ENCODE data around the gene CYP4F2.

DNA sequence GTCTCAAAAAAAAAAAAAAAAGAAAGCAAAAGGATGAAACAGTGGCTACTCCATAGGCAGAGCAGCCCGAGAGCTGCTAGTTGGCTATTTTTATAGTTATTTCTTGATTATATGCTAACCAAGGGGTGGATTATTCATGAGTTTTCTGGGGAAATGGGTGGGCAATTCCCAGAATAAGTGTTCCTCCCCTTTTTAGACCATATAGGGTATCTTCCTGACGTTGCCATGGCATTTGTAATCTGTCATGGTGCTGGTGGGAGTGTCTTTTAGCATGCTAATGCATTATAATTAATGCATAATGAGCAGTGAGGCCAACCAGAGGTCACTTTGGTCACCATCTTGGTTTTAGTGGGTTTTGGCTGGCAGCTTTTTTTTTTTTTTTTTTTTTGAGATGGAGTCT lies 57.0 kb downstream of the CYP4F2 start:
- TF ChIP-seq, protein P1, sequence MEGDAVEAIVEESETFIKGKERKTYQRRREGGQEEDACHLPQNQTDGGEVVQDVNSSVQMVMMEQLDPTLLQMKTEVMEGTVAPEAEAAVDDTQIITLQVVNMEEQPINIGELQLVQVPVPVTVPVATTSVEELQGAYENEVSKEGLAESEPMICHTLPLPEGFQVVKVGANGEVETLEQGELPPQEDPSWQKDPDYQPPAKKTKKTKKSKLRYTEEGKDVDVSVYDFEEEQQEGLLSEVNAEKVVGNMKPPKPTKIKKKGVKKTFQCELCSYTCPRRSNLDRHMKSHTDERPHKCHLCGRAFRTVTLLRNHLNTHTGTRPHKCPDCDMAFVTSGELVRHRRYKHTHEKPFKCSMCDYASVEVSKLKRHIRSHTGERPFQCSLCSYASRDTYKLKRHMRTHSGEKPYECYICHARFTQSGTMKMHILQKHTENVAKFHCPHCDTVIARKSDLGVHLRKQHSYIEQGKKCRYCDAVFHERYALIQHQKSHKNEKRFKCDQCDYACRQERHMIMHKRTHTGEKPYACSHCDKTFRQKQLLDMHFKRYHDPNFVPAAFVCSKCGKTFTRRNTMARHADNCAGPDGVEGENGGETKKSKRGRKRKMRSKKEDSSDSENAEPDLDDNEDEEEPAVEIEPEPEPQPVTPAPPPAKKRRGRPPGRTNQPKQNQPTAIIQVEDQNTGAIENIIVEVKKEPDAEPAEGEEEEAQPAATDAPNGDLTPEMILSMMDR (conservative IDR thresholded peaks at IDR 0.05 in 1 of 2, IDR thresholded peaks at IDR 0.05 in 1 of 2; ENCODE audit: extremely low read depth in 1 of 2, insufficient read depth in 1 of 2, low read depth in 1 of 2, low read length in 2 of 2) = no peak
- TF ChIP-seq EZH2 (IDR thresholded peaks at IDR 0.05; ENCODE audit: borderline replicate concordance, low read length) = no peak

All from mammary epithelial cell (primary cell).